G401.6 (cell line): Measurements from ENCODE around the gene CYP3A7.
"Not testable (repeated sequence)": the region's sequence is repeated elsewhere in the genome, so short reads cannot be mapped to it uniquely, and the experiment has no call there.

Experiments
- FAIRE-seq: peaks from 2 replicates; lab custom pipeline; 2012; peaks lifted over from hg19 to GRCh38; lab: Jason Lieb, UNC

The CYP3A7 gene

DNA sequence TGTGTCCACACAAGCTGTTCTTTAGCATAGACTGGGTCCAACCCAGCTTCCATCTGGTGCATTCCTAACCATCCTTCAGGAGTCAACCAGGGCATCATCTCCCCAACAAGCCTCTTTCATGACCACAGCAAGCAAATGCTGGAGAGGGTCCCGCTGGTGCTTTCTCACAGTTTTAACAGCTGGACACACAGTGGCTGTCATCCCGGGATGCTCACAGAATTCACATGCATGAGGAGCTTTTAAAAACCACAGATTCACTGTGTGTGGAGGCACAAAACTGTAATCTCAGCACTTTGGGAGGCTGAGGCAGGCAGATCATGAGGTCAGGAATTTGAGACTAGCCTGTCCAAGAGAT, 6.4 kb upstream of the CYP3A7 start:
- no peak for FAIRE-seq

DNA sequence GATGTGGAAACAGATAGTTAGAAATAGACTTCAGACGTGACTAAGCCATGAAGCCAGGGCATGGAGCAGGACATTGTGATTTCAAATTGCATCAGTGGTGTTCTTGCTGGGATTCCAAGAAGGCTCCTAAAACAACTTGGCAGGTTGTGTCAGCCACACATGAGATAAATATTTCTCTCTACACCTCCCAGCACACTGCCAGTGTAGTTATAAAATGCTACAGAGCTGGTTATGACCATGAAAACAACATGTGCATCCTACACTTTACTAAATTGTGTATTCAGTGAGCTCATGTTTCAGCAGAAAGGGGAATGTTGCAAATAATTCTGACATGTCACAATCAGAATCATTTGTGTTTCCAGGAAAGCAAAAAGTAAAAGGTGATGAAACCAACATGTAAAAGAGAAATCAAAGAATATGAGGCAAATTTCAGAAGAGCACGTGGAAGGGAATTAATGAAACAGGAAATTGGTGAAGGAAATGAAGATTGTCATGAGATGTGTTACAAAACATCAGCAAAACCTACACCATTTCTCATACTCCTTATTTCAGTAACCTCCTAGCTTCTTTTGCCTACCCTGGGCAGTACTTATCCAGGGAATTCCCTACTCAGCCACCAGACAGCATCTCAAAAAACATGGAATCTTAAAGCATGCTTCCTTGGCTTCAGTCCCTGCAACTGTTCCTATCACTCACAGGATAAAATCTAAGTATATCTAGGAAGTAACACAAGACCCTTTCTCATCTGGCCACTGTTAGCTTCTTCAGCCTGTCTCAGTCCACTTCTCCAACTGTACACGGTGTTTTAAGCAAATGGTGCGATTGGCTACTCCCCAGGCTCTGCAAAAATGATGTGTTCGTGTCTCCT, 5.8 kb upstream of the CYP3A7 start:
- FAIRE-seq = no peak

DNA sequence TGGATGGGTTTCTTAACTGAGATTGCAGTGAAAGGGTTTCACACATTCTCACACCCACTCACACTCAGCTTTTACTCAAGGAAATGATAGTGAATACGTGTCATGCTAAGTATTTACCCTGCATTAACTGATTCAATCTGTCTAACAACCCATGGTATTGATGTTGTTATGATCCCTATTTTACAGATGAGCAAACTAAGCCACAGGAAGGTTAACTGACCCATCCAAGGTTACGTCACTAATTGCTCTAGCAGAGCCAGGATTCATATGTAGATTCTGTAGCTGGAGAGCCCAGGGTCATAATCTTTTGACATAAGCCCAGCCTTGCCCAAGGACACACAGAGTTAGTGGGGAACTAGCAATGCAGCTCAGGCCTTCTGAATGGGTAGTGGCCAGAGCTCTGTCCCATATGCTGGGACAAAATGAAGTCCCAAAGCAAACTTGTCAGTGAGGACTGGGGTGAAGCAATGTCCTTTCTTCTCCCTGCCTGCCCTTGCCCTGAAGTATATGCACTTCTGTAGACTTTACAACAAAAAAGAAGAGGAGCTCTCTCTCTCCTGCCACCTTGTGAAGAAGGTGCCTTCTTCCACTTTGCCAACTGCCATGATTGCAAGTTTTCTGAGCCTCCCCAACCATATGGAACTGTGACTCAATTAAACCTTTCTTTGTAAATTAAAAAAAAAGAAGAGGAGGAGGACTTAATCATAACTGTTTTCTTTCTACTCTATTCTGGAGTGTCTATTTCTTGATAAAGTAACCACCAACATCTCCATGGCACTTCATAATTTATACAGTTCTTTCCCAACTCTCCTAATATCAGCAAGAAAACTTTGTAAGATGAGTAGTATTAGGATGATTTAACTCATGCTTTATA, 4.9 kb upstream of the CYP3A7 start:
- FAIRE-seq = no peak

DNA sequence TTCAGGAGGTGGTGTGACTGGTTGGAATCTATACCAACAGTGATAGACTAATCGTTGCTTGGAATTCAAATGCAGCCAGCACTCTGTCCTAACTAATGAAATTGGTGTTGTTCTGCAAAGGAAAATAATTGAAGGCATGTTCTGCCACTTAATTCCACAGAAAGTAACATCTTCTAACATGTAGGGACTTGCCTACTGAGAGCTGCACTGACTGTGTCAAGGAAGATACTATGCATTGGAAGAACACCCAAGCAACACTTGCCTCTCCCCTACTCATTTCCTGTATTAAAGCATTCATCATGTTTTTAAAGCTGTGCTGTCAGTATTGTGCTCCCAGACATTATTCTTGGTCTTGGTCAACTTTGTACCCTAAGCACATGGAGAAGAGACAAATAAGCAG, 2.7 kb upstream of the CYP3A7 start:
- FAIRE-seq = no peak

DNA sequence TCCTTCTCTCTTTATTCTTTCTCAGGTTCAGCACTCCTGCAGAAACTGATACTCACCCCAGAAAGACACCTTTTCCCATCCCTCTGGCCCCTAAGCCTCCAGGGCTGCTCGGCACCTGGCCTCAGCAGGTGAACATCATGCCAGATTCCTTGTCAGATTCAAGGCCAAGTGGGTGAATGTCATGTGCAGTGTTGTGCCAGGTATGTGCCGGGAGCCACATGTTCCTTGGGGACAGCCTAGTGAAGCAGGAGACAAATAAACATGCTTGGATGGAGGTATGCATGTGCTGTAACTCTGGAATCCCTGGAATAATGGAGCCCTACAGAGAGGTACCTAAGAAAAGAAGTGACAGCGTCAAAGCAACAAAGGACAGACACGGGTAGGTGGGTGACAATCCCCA, 1.7 kb upstream of the CYP3A7 start:
- not testable (repeated sequence) for FAIRE-seq

DNA sequence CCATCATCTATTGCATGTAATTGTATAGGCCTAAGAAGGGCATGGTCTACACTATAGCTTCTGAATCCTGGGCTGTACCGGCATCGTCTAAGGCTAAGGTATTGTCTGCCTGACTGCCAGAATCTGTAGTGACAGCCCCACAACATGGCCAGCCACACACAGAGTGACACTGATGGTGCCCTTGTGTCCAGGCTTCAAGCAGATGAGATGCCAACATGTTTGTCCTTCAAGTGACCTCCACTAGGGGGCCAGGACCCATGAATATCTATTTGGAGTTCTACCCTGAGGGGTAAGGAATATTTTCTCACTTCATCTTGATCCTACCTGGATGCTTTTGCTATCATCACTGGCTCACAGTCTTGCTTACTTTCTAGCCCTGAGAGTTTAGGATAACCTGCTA, 1.5 kb downstream of the CYP3A7 start:
- no peak for FAIRE-seq

DNA sequence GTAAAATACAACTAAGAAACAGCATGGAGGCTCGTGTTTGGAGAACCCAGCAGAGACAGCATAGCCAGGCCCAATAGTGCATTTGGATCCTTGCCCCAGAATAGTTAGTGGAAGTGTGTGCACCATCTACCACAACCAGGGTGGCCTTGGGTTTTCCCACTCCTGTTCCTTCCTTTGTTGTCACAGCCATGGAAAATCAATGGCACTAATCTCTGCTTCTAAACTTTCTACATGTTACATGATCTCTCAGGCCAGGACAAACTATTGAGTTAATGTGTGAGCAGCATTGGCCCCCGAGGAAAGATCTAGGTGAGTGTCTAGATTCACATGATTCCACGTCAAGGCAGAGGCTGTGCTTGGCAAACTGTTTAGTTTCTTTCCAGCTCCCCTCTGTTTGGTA, 2.0 kb downstream of the CYP3A7 start:
- FAIRE-seq = no peak

DNA sequence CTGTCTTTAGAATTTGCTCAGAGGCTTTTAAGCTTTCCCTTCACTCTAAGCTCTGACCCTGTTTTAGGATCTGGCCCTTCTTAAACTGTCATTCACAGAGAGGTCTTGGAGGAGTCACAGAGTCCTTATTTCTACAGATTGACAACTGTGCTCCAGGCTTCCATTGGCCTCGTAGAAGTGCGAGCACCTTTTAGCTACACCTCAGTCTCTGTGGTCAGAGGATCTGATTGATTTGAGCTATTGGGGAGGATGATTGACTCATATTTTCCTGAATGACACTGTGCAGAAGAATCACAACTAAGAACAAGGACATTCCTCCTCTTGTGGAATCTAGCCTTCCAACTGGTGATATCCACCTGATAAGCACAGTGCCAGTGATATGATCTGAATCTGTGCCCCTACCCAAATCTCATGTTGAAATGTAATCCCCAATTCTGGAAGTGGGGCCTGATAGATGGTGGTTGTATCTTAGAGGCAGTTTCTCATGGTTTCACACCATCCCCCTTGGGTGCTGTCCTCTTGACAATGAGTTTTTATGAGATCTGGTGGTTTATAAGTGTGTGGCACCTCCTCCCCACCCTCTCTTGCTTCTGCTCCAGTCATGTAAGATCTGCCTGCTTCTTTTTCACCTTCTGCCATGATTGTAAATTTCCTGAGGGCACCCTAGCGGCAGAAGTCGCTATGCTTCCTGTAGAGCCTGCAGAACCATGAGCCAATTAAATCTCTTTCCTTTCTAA, 3.2 kb downstream of the CYP3A7 start:
- no peak for FAIRE-seq

DNA sequence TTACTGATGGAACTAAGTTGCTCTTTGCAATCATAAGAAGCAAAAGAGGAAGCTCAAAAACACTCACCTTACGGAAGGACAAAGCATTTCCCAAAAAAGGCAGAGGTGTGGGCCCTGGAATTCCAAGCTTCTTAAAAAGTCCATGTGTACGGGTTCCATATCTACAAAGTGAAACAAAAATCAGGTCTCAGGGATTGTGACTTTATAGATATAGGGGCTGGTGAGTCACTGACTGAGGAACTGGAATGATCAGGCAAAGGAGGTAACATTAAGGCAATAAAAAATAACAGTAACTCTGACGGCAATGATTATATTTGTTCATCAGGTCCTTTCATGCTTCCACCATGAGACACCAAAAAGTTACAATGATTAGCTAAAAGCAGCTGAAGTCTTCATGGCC, 4.0 kb downstream of the CYP3A7 start:
- no peak for FAIRE-seq

DNA sequence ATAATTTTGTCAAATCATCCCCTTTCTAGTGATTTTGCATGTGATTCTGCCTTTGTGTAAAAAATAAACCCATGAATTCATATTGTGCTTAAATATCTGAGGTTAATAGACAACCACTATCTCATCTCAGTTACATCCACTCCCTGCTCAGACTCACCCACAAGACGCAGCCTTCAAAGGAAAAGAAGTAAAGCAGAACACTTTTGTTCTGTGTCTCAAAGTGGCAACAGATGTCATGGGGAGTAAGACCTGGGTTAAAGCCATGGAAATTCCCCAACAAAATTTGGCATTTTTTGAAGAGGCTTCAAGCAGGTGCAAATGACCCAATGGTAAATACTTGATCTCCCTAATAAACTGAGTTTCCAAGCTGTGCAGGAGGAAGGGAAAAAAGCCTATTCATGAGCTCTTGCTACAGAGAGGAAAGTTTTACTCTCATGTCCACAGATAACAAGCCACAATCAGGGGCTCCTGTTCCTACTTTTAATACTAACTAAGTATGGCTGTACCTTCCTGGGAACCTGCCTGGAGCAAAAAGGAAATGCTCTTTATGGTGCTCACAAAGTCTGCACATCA, 4.7 kb downstream of the CYP3A7 start:
- FAIRE-seq = no peak

DNA sequence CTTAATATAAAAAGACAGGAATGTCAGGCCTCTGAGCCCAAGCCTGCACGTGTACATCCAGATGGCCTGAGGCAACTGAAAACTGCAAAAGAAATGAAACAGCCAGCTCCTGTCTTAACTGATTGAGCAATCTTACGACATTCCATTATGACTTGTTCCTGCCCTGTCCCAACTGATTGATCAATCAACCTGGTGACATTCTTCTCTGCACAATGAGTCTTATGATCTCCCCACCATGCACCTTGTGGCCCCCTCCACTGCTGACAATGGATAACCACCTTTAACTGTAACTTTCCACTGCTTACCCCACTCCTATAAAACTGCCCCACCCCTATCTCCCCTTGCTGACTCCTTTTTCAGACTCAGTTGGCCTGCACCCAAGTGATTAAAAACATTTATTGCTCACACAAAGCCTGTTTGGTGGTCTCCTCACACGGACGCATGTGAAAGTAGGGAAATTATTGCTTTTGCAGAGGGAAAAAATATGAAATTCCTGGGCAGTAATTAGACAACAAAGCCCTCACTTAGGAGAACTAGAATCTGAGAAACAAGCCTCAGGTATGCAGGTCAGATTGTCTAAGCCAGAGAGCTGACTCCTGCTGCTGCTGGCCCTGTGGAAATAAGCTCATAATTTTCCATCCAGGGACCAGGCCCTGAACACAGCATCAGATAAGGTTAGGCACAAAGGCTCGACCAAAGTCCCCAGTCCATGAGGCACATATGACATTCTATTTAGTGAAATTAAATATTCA, 5.3 kb downstream of the CYP3A7 start:
- no peak for FAIRE-seq

DNA sequence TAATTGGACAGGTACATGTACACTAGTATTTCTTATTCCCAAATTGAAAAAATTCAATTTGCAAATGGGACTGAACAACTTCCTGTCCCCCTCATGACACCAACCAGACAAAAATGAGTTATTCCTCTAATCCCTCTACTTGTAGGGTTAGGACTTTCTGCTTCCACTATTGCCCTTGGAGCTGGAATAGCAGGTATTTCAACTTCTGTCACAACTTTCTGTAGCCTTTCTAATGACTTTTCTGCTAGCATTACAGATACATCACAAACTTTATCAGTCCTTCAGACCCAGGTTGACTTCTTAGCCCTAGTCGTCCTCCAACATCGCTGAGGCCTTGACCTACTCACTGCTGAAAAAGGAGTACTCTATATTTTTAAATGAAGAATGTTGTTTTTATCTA, 6.4 kb downstream of the CYP3A7 start:
- no peak for FAIRE-seq

DNA sequence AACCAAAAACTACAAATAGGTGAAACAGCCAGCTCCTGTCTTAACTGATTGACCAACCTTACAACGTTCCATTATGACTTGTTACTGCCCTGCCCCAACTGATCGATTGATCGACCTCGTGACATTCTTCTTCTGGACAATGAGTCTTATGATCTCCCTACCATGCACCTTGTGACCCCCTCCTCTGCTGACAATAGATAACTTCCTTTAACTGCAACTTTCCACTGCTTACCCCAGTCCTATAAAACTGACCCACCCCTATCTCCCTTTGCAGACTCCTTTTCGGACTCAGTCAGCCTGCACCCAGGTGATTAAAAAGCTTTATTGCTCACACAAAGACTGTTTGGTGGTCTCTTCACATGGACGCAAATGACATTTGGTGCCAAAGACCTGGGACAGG, 11.8 kb downstream of the CYP3A7 start:
- FAIRE-seq = not testable (repeated sequence)

DNA sequence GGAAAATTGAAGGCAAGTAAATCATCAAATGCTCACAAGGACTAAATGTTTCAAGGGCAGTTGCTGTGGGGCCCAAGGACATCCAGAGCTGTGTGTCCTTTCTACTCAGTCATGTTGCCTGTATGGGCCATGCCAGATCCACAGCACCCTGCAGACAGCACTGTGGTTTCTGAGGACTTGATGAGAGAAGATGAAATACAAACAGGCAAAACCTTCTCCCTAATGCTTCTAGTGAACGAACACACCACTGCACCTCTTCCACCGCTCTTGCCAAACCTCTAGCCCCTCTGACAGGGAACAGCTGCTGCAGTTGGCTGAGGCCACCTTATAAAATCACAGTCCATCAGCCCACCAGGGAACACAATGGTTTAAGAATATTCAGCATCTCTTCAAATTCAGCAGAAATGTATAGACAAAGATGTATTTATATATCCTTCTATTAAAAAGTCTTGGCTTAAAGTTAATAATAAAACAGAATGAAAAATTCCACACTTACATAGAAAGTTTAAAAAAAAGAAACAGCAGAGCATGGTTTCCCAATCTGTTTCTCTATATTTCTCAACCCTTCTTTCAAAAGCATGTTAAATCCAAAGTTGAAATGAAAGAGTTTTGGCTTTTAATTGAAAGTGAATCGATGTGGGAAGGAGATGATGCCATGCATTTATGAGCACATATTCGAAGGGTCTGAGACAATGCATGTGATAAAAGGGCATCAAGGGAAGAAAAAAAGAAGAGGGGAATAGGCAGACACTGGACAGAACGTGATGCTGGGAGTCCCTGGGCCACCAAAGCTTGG, 14.0 kb downstream of the CYP3A7 start:
- FAIRE-seq = no peak

DNA sequence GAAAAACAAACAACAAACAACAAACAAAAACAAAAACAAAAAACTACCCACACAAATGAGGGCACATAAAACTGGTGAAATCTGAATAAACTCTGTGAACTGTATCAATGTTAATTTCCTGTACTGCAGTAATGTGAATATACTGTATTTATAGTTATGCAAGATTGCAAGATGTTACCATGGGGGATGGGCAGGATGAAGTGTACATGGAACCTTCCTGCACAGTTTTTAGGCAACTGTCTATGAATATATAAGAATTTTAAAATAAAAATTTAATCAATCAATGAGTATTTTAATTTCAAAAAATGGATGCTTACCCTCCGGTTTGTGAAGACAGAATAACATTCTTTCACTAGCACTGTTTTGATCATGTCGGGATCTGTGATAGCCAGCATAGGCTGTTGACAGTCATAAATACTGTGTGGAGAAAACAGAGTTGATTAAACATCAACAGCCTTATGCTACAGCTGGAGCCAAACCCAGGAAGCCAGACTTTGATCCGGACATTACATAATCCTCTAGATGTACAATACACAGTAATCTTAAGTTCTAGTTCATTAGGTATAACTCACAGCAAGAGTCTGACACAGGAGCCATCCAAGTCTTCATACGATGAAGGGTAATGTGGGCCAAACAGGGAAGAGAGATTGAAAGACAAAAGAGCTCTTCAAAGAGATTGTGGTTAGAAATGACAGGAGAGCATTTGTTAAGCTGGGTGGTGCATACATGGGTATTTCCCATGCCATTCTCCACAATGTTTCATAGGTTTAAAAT, 14.8 kb downstream of the CYP3A7 start:
- FAIRE-seq = no peak

DNA sequence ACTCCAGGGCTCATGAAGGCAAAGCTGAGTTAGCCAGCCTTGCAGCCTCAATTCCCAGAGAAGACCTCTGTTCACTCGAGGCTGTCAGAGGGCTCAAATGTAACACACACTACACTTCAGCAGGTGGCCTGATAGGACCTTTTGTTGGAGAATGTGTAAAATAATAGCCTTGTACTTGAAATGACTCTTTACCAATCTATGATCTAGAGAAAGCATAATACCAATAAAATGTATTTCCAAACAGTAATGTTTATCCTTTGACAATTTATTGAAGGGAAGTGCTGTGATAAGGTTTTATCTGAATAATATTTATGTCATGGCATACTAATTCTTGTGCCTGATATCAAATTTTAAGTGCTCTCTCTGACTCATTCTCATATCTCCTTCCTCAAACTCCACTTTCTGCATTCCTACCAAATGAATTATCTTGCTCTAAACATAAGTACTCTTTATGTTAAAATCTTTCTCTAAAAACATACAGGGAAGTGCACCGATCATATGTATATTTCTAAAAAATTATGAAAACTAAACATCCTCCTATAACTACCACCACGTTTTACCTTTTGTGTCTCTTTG, 20.9 kb downstream of the CYP3A7 start:
- FAIRE-seq = no peak

DNA sequence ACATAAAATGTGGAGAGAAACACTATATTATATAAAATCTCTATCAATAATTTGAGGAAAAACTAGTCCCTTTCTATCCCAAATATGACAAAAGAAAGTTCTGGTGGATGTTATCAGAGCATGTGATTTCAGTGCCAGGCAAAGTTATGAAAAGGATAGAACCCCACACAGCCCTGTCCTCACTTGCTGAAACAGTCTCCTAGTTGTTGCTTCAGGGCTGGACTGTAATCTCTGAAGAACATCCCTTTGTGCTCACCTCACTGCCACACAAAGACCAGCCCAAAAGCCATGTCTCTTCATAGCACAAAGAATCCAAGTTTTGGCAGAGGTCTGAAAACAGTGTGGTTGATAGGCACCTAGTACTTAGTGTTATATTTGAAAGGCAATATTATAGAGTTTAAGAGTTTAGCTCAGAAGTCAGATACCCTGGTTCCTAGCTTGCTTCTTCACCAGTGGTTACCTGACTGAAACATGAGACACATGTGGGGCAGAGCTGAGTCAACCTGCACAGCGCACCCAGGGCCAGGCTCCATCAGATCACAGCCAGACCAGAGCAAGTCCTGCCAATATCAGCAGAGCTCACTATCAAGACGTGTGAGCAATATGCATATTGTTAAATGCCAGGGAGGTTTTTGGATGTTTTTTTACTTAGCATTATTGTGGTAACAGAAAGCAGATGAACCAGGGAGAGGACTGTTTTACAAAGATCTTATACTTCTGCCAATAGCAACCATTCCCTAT, 25.0 kb downstream of the CYP3A7 start:
- FAIRE-seq = no peak

DNA sequence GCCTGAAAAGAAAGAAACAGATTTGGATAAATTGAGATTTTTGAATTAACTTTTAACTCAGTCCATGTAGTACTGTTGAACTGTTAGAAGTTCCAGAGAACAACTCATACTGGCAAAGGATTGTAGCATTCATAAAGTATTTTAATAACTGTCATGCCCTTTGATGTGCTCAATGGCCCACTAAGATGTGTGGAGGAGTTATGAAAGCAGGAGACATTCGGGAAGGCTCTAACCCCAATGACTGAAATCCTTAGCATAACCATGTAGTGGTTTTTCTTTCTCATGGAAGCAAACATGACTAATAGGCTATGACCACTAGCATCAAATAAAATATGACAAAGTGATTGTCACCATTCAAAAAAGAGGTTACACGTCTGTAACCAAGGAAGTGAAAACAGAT, 25.7 kb downstream of the CYP3A7 start:
- no peak for FAIRE-seq

DNA sequence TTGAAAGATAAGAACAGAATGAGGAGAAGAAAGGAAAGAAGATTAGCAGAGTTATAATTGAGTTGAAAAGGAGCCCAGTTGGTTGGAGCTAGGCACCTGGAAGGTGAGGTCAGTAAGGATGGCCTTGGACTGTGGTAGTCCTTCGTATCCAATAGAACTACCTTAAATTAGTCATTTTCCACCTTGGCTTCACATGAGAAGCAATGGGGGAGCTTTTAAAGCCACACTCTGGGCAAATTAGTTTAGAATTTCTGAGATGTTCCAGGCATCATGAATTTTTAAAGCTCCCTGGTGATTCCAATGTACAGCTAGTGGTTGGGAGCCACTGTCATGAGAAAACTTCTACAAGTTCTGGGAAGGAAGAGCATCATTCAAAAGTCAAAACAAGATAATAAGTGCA, 27.9 kb downstream of the CYP3A7 start:
- FAIRE-seq = no peak
